ENCODE results near the gene KPNA1.

Gene KPNA1

DNA sequence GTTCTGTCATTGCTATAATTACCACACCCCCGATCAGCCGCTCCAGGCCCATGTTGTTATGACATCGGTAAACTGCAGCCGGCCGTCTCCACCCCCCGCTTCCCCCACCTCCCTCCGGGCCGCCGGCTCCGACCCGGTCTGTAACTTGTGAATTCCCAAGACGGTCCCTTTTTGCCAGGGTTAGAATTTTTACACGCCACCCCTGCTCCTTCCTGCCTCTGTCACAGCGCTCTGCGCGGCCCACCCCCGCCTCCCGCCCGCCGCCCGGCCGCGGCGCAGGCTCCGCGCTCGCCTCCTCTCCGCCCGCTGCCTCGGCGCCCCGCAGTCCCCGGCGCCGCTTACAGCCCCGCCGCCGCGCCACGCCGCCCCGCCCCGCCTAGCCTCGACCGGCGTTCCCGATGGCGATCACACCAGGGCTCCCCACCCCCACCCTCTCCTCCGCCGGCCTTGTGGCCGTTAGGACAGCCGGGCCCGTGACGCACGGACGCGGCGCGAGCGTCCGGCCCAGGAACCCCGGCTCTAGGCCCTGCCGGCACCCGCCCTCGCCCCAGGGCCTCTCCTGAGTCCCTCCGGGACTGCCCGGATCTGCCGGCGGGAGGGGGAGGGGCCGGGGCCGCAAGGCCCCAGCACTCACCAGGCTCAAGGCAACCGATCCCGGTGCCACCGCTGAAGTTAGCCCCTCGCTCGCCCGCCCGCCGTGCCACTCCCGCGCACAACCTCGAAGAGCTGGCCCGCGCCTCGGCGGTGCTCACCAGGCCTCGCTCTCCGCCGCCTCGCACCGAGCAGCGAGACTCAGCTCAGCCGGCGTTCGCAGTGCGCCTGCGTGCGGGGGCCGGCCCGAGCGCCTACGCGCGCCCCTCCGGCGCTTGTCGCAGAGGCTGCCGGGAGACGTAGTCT is at the start of gene KPNA1:
TSS of gene KPNA1 (minus strand) at position 817 of the 897 bp plus-strand sequence. CDS start 18,374 bp downstream, outside the sequence.
- Histone ChIP-seq H3K36me3 (ENCODE audit: insufficient read depth, low read length) (no peaks in the 10 kb centered on the region), H2AFZ (ENCODE audit: low read depth, low read length) (peak within 1 kb of the TSS; percentile 92), H3K4me1 (ENCODE audit: insufficient read depth, low read length) (peaks cover 10% of the 10 kb centered on the region), H3K27me3 (ENCODE audit: insufficient read depth, low read length) (no peaks in the 10 kb centered on the region), H3K9me3 (ENCODE audit: low read length) (no peaks in the 10 kb centered on the region), H3K4me3 (ENCODE audit: low read length) (peak within 1 kb of the TSS; percentile 70)

- Histone ChIP-seq H3K27me3 (ENCODE audit: insufficient read depth, low read length) (no peaks in the 10 kb centered on the region), H3K4me1 (ENCODE audit: insufficient read depth, low read length) (peaks cover 9% of the 10 kb centered on the region), H2AFZ (ENCODE audit: low read depth, low read length) (peak within 1 kb of the TSS; percentile 89)
Measured at GRCh38 chr3:122564155-122564912, 49.6 kb upstream of the KPNA1 start, which contains the start of the genes DTX3L and PARP9. Gene DTX3L, plus strand, starts transcription at chr3:122564338. Its CDS starts 89 bp downstream, at chr3:122564427. Gene PARP9, minus strand, starts transcription at chr3:122564300. Its CDS starts 4,680 bp downstream, at chr3:122559620.

DNA sequence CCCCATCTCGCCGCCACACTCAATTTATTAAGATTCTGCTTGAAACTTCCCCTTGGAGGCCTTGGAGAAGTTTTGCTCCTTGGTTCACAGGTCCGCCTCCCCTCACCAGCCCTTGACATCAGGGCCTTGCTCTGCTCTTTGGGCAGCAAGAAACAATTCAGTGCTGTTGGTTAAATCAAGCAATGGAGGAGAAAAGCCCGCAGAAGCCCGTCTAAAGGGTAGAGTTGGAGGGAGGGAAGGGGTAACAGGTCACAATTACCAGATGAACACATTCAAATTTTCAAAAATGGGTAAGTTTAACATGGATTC is 48.9 kb upstream of the KPNA1 start:
- H3K27me3 ChIP-seq (ENCODE audit: insufficient read depth, low read length): no peaks in the 10 kb centered on the region
- H3K4me3 ChIP-seq (ENCODE audit: low read length): peak overlapping the region; percentile 68
- H3K9me3 ChIP-seq (ENCODE audit: low read length): no peaks in the 10 kb centered on the region
- H2AFZ ChIP-seq (ENCODE audit: low read depth, low read length): peak overlapping the region; percentile 89
- H3K36me3 ChIP-seq (ENCODE audit: insufficient read depth, low read length): peaks cover 6% of the 10 kb centered on the region
- peaks cover 9% of the 10 kb centered on the region for H3K4me1 ChIP-seq (ENCODE audit: insufficient read depth, low read length)

More at GRCh38 chr3:122564155-122564912, 49.6 kb upstream of the KPNA1 start, which contains the start of the genes DTX3L and PARP9:
- H3K9me3 ChIP-seq (ENCODE audit: low read length): no peaks in the 10 kb centered on the region
- peak within 1 kb of the TSS; percentile 68 for H3K4me3 ChIP-seq (ENCODE audit: low read length)
- H3K36me3 ChIP-seq (ENCODE audit: insufficient read depth, low read length): peaks cover 3% of the 10 kb centered on the region

DNA sequence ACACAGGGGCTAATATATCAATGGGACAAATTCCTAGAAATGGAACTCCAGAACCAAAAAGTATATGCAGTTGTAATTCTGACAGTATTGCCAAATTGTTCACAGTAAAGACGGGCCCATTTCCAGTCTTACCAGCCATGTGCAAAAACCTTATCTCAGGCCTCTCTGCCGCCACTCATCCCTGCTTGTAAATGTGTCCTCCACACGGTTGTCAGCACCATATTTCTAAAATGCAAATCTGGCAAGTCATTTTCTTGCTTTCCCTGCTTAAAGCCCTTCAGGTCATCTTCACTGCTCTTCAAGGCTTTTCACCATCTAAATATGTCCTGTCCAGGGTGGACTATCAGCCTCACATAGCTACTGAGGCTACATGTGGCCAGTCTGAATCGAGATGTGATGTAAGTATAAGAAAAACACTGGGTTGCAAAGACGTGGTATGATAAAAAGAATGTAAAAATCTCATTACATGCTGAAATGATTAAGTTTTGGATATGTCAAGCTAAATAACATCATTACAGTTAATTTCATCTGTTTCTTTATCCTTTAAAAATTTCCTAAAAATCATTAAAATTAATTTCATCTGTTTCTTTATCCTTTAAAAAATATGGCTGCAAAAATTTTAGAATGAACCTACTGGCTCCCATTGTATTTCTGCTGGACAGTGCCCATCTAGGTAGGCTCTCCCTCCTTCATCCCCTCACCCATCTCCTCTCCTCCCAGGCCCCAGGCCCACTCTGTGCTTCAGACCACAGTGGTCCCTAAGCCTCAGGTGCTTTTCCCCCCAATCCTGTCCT is 48.4 kb upstream of the KPNA1 start:
- H3K4me1 ChIP-seq (ENCODE audit: insufficient read depth, low read length): peaks cover 9% of the 10 kb centered on the region
- H3K4me3 ChIP-seq (ENCODE audit: low read length): peak overlapping the region; percentile 68
- peaks cover 8% of the 10 kb centered on the region for H3K36me3 ChIP-seq (ENCODE audit: insufficient read depth, low read length)
- no peaks in the 10 kb centered on the region for H3K27me3 ChIP-seq (ENCODE audit: insufficient read depth, low read length)
- peak overlapping the region; percentile 89 for H2AFZ ChIP-seq (ENCODE audit: low read depth, low read length)
- no peaks in the 10 kb centered on the region for H3K9me3 ChIP-seq (ENCODE audit: low read length)

DNA sequence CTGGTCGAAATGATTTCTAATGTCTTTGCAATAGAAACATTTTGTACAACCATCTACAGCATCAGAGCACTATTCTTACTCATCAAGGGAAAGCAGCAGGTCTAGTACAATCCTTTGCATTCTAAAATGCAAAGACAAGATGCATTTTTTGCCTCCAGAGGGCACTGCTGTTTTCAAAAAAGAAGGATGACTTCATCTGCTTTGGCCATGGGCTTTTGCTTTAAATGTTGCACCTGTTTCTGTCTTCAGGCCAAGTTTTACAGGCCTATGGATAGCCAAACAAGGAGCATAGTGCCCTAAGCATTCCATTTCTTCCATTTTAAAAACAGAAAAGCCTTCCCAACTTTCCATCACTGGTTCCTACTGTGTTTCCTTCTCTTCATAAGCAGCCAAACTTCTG is 45.9 kb upstream of the KPNA1 start:
- no peaks in the 10 kb centered on the region for H3K9me3 ChIP-seq (ENCODE audit: low read length)
- peaks cover 9% of the 10 kb centered on the region for H3K4me1 ChIP-seq (ENCODE audit: insufficient read depth, low read length)
- no peak overlapping the region for H3K4me3 ChIP-seq (ENCODE audit: low read length)
- no peak overlapping the region for H2AFZ ChIP-seq (ENCODE audit: low read depth, low read length)
- peaks cover 20% of the 10 kb centered on the region for H3K36me3 ChIP-seq (ENCODE audit: insufficient read depth, low read length)
- H3K27me3 ChIP-seq (ENCODE audit: insufficient read depth, low read length): no peaks in the 10 kb centered on the region

- H3K4me3 ChIP-seq (ENCODE audit: low read length): no peak overlapping the region
- H2AFZ ChIP-seq (ENCODE audit: low read depth, low read length): no peak overlapping the region
- H3K9me3 ChIP-seq (ENCODE audit: low read length): no peaks in the 10 kb centered on the region
- no peaks in the 10 kb centered on the region for H3K27me3 ChIP-seq (ENCODE audit: insufficient read depth, low read length)
- peaks cover 20% of the 10 kb centered on the region for H3K36me3 ChIP-seq (ENCODE audit: insufficient read depth, low read length)
- peaks cover 9% of the 10 kb centered on the region for H3K4me1 ChIP-seq (ENCODE audit: insufficient read depth, low read length)
Measured at GRCh38 chr3:122559906-122560305, 45.2 kb upstream of the KPNA1 start.

- H3K36me3 ChIP-seq (ENCODE audit: insufficient read depth, low read length): peaks cover 22% of the 10 kb centered on the region
- H3K9me3 ChIP-seq (ENCODE audit: low read length): no peaks in the 10 kb centered on the region
- no peak overlapping the region for H3K4me3 ChIP-seq (ENCODE audit: low read length)
- no peak overlapping the region for H2AFZ ChIP-seq (ENCODE audit: low read depth, low read length)
- peaks cover 7% of the 10 kb centered on the region for H3K4me1 ChIP-seq (ENCODE audit: insufficient read depth, low read length)
- no peaks in the 10 kb centered on the region for H3K27me3 ChIP-seq (ENCODE audit: insufficient read depth, low read length)
Measured at GRCh38 chr3:122558605-122559004, 43.9 kb upstream of the KPNA1 start.

DNA sequence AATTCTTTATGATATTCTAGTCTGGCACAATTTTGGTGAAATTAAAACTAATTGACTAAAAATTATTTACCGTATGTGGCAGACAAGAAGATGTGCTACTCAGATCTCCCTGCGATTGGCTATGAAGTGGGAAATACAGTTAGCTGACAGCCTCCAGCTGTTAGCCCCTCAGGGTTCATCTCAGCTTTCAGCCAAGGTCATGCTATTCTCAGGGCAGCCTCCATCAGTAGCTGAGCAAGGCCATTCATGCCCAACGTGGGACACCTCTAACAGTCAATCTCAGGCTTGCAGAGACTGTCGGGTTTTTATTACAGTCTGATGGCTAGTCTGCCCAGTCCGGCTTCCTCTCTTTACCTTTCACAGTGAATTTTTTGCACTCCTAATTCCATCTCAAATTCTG is 42.6 kb upstream of the KPNA1 start:
- peaks cover 24% of the 10 kb centered on the region for H3K36me3 ChIP-seq (ENCODE audit: insufficient read depth, low read length)

GRCh38 chr3:122555275-122556071 is 40.7 kb upstream of the KPNA1 start:
- no peaks in the 10 kb centered on the region for H3K27me3 ChIP-seq (ENCODE audit: insufficient read depth, low read length)
- no peaks in the 10 kb centered on the region for H3K9me3 ChIP-seq (ENCODE audit: low read length)
- H3K4me3 ChIP-seq (ENCODE audit: low read length): no peak overlapping the region
- H3K36me3 ChIP-seq (ENCODE audit: insufficient read depth, low read length): peaks cover 24% of the 10 kb centered on the region
- no peaks in the 10 kb centered on the region for H3K4me1 ChIP-seq (ENCODE audit: insufficient read depth, low read length)
- no peak overlapping the region for H2AFZ ChIP-seq (ENCODE audit: low read depth, low read length)

More for the DNA sequence above, 42.6 kb upstream of the KPNA1 start:
- H3K27me3 ChIP-seq (ENCODE audit: insufficient read depth, low read length): no peaks in the 10 kb centered on the region
- H3K9me3 ChIP-seq (ENCODE audit: low read length): no peaks in the 10 kb centered on the region
- no peak overlapping the region for H2AFZ ChIP-seq (ENCODE audit: low read depth, low read length)
- H3K4me1 ChIP-seq (ENCODE audit: insufficient read depth, low read length): no peaks in the 10 kb centered on the region
- no peak overlapping the region for H3K4me3 ChIP-seq (ENCODE audit: low read length)

DNA sequence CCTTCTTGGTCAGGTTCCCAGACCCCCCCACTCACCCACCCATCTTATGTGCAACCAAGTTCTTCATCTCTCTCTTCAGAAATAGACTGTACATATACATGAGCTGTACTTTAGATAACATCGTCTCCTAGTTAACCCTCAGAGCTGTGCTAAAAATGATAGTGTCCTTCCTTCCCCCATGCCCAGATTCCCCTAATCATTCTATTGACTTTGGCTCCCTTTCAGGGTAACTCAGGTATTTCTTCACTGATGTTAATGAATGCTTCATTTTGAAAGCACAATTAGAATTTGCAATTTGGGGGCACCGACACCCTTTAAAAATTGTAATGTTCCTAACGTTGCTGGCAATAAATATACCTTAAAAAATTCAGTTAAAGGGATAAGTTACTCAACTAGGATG is 38.4 kb upstream of the KPNA1 start:
- Histone ChIP-seq H3K27me3 (ENCODE audit: insufficient read depth, low read length) (no peaks in the 10 kb centered on the region), H2AFZ (ENCODE audit: low read depth, low read length) (no peak overlapping the region), H3K36me3 (ENCODE audit: insufficient read depth, low read length) (peaks cover 18% of the 10 kb centered on the region), H3K9me3 (ENCODE audit: low read length) (no peaks in the 10 kb centered on the region), H3K4me3 (ENCODE audit: low read length) (no peak overlapping the region), H3K4me1 (ENCODE audit: insufficient read depth, low read length) (no peaks in the 10 kb centered on the region)

GRCh38 chr3:122548619-122549018 is 33.9 kb upstream of the KPNA1 start:
- H3K36me3 ChIP-seq (ENCODE audit: insufficient read depth, low read length): peaks cover 16% of the 10 kb centered on the region
- no peaks in the 10 kb centered on the region for H3K27me3 ChIP-seq (ENCODE audit: insufficient read depth, low read length)
- H3K4me3 ChIP-seq (ENCODE audit: low read length): no peak overlapping the region
- no peaks in the 10 kb centered on the region for H3K4me1 ChIP-seq (ENCODE audit: insufficient read depth, low read length)
- H2AFZ ChIP-seq (ENCODE audit: low read depth, low read length): no peak overlapping the region
- no peaks in the 10 kb centered on the region for H3K9me3 ChIP-seq (ENCODE audit: low read length)

GRCh38 chr3:122548076-122548475 is 33.3 kb upstream of the KPNA1 start:
- peaks cover 14% of the 10 kb centered on the region for H3K36me3 ChIP-seq (ENCODE audit: insufficient read depth, low read length)
- H3K9me3 ChIP-seq (ENCODE audit: low read length): no peaks in the 10 kb centered on the region
- H3K4me3 ChIP-seq (ENCODE audit: low read length): no peak overlapping the region
- no peaks in the 10 kb centered on the region for H3K4me1 ChIP-seq (ENCODE audit: insufficient read depth, low read length)
- no peak overlapping the region for H2AFZ ChIP-seq (ENCODE audit: low read depth, low read length)
- no peaks in the 10 kb centered on the region for H3K27me3 ChIP-seq (ENCODE audit: insufficient read depth, low read length)
